Measurements from ENCODE around the gene HRH2. TPM values are rescaled to one million over a fixed set of nuclear protein-coding genes. Genes with fewer than 3 reads are reported as not detected.

The HRH2 gene
- total RNA-seq, 4 donors from 2014 or later, result 0.44 to 2.3 (median 1.4) TPM

- TF ChIP-seq, protein P1, sequence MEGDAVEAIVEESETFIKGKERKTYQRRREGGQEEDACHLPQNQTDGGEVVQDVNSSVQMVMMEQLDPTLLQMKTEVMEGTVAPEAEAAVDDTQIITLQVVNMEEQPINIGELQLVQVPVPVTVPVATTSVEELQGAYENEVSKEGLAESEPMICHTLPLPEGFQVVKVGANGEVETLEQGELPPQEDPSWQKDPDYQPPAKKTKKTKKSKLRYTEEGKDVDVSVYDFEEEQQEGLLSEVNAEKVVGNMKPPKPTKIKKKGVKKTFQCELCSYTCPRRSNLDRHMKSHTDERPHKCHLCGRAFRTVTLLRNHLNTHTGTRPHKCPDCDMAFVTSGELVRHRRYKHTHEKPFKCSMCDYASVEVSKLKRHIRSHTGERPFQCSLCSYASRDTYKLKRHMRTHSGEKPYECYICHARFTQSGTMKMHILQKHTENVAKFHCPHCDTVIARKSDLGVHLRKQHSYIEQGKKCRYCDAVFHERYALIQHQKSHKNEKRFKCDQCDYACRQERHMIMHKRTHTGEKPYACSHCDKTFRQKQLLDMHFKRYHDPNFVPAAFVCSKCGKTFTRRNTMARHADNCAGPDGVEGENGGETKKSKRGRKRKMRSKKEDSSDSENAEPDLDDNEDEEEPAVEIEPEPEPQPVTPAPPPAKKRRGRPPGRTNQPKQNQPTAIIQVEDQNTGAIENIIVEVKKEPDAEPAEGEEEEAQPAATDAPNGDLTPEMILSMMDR (IDR thresholded peaks at IDR 0.05), result no peak
- no peak for TF ChIP-seq POLR2A (IDR thresholded peaks at IDR 0.05)
- no peaks in the 10 kb centered on the region for H3K9me3 ChIP-seq
- no peak overlapping the region for H3K27ac ChIP-seq
- DNase-seq, result no peak
- intact Hi-C loops (cut with DNase I), result no loop called here
- H3K4me1 ChIP-seq, result peaks cover 0 to 5% of the 10 kb centered on the region in 2 donors
- H3K36me3 ChIP-seq, result no peaks in the 10 kb centered on the region
- no peak overlapping the region for H3K4me3 ChIP-seq (replicated peaks in 1 of 3)
- no peaks in the 10 kb centered on the region for H3K27me3 ChIP-seq
- 64 to 66% methylated on average over 5 to 6 of the region's 6 CpGs for WGBS, 2 donors
Measured at GRCh38 chr5:175706499-175706898, 48.6 kb downstream of the HRH2 start.

GRCh38 chr5:175707751-175708375, 50.0 kb downstream of the HRH2 start:
- H3K27ac ChIP-seq, result no peak overlapping the region
- intact Hi-C loops (cut with DNase I), result no loop called here
- no peak overlapping the region for H3K4me3 ChIP-seq (replicated peaks in 1 of 3)
- TF ChIP-seq, protein P1 (IDR thresholded peaks at IDR 0.05), result no peak
- TF ChIP-seq POLR2A (IDR thresholded peaks at IDR 0.05), result no peak
- 86 to 89% methylated on average over 12 to 16 of the region's 16 CpGs for WGBS, 2 donors
- no peak for DNase-seq
- H3K27me3 ChIP-seq, result no peaks in the 10 kb centered on the region
- H3K9me3 ChIP-seq, result no peaks in the 10 kb centered on the region
- H3K36me3 ChIP-seq, result no peaks in the 10 kb centered on the region
- H3K4me1 ChIP-seq, result peaks cover 0 to 5% of the 10 kb centered on the region in 2 donors

- Histone ChIP-seq H3K4me1 (peaks cover 0 to 5% of the 10 kb centered on the region in 2 donors), H3K4me3 (replicated peaks in 1 of 3) (no peak overlapping the region), H3K27me3 (no peaks in the 10 kb centered on the region), H3K9me3 (no peaks in the 10 kb centered on the region), H3K36me3 (no peaks in the 10 kb centered on the region), H3K27ac (no peak overlapping the region)
- intact Hi-C loops (cut with DNase I), result no loop called here
- WGBS, 2 donors, result 84 to 89% methylated on average over 13 of the region's 13 CpGs
- TF ChIP-seq, protein P1 (IDR thresholded peaks at IDR 0.05), result no peak
- TF ChIP-seq POLR2A (IDR thresholded peaks at IDR 0.05), result no peak
- DNase-seq, result no peak
Measured at GRCh38 chr5:175709276-175709781, 51.5 kb downstream of the HRH2 start.

DNA sequence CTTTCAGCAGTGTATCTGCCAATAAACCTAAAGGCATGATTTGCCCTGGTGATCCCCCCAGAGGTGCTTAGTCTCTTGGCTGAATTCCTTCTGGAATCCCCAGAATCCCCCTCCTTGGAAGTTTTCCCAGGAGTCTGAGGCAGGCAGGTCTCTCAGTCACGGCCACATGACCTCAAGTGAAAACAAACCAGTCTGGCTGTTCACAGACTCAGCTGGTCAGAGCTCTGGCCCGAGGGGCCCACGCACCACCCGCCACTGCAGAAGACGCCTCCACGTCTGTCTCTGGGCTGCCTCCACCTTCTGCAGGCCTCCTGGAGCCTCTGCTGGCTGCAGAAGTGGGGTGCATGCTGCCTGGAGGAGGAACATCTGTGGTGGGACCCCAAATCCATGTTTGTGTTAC, 52.5 kb downstream of the HRH2 start:
- TF ChIP-seq POLR2A (IDR thresholded peaks at IDR 0.05), result no peak
- TF ChIP-seq, protein P1 (IDR thresholded peaks at IDR 0.05), result no peak
- DNase-seq, result peak in 1 of 2 donors; percentile 11
- intact Hi-C loops (cut with DNase I), result loop anchor here (10.0 kb wide), 1 partner anchor 176 kb away; no protein-coding TSS in a partner anchor
- Histone ChIP-seq H3K4me1 (peaks cover 0 to 5% of the 10 kb centered on the region in 2 donors), H3K4me3 (replicated peaks in 1 of 3) (no peak overlapping the region), H3K9me3 (no peaks in the 10 kb centered on the region), H3K27ac (no peak overlapping the region), H3K27me3 (no peaks in the 10 kb centered on the region), H3K36me3 (no peaks in the 10 kb centered on the region)
- WGBS, 2 donors, result 0% methylated on average over 1 of the region's 6 CpGs; no CpG with 5 or more reads in 1 of the 2 donors

DNA sequence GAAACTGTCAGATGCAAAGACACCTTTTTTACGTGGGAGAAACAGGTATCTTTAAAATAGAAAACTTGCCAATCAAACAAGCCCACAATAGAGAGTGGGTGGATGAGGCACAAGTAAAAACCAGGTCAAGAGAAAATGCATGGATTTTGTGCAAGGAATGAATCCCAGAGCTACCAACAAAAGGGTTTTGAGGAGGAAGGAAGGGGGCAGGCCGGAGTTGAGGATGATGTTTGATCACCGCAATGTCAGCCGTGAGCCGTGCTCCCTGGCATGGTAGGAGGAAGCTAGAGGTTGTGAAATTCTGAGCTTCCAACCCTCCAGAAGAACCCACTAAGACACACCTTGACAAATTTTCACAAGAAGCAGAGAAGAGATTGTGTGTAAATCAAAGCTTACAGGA, 53.2 kb downstream of the HRH2 start:
- Histone ChIP-seq H3K4me1 (peaks cover 0 to 5% of the 10 kb centered on the region in 2 donors), H3K9me3 (no peaks in the 10 kb centered on the region), H3K27me3 (no peaks in the 10 kb centered on the region), H3K4me3 (replicated peaks in 1 of 3) (no peak overlapping the region), H3K36me3 (no peaks in the 10 kb centered on the region), H3K27ac (no peak overlapping the region)
- DNase-seq, result no peak
- intact Hi-C loops (cut with DNase I), result loop anchor here (10.0 kb wide), 1 partner anchor 176 kb away; no protein-coding TSS in a partner anchor
- WGBS, 2 donors, result 87 to 94% methylated on average over 5 of the region's 5 CpGs
- TF ChIP-seq POLR2A (IDR thresholded peaks at IDR 0.05), result no peak
- TF ChIP-seq, protein P1 (IDR thresholded peaks at IDR 0.05), result no peak
